HUES64 (cell line): ENCODE measurements around the gene TVP23C.
"Not testable (repeated sequence)": the region's sequence is repeated elsewhere in the genome, so short reads cannot be mapped to it uniquely, and the experiment has no call there.

Experiments
- H3K27ac ChIP-seq: 2 replicates; pipeline ENCODE4 v1.7.0; 2013; ENCODE audit warnings: low read depth, low read length, inconsistent platforms
- H3K27me3 ChIP-seq: 2 replicates; pipeline ENCODE4 v1.6.1; 2013; ENCODE audit warnings: mild to moderate bottlenecking, low read length; ENCODE audit not compliant: insufficient read depth
- H3K36me3 ChIP-seq: 2 replicates; pipeline ENCODE4 v1.6.1; 2013; ENCODE audit warnings: mild to moderate bottlenecking, low read length; ENCODE audit not compliant: insufficient read depth
- H3K4me1 ChIP-seq: 2 replicates; pipeline ENCODE4 v1.6.1; 2013; ENCODE audit warnings: mild to moderate bottlenecking, low read length, moderate library complexity; ENCODE audit not compliant: insufficient read depth
- H3K4me3 ChIP-seq: 2 replicates; pipeline ENCODE4 v1.5.1; 2013; ENCODE audit warnings: mild to moderate bottlenecking, low read length, moderate library complexity
- H3K9ac ChIP-seq: 2 replicates; pipeline ENCODE4 v1.6.1; 2013; ENCODE audit warnings: mild to moderate bottlenecking, low read depth, low read length
- H3K9me3 ChIP-seq: 2 replicates; pipeline ENCODE4 v1.6.1; 2013; ENCODE audit warnings: low read depth, low read length; ENCODE audit not compliant: insufficient read depth
- WGBS: fragments of 150-250, 120-280 bp; methylation state at CpG from one replicate; pipeline ENCODE4 v1.1.7; 2013; ENCODE audit warnings: missing lambda C conversion rate; 5-methylcytosine and 5-hydroxymethylcytosine counted together

Gene TVP23C

DNA sequence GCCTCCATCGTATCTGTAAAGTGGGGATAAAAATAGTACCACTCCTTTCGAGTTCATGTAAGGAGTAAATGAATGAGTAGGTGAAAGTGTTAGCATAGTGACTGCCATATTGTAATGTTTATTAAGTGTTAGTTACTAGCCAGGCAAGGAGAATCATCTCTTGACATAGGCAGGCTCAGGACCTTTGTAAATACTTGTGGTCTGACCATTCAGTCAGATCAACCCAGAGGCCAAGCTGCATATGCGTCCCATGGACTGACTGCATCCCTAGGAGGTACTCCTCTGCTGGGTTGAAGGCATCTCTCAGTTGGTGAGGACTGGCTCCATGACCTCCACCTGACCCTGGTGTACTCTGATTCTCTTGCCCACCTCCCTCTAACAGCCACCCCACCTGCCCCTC, 55.4 kb downstream of the TVP23C start:
- Histone ChIP-seq H3K9me3 (no peaks in the 10 kb centered on the region), H3K27ac (no peak overlapping the region), H3K4me3 (no peak overlapping the region), H3K4me1 (no peaks in the 10 kb centered on the region; the same call in 1 of the 2 replicates), H3K36me3 (peaks cover 27% of the 10 kb centered on the region), H3K9ac (no peak overlapping the region), H3K27me3 (no peaks in the 10 kb centered on the region)
- WGBS = 96% methylated on average over 3 of the region's 3 CpGs

DNA sequence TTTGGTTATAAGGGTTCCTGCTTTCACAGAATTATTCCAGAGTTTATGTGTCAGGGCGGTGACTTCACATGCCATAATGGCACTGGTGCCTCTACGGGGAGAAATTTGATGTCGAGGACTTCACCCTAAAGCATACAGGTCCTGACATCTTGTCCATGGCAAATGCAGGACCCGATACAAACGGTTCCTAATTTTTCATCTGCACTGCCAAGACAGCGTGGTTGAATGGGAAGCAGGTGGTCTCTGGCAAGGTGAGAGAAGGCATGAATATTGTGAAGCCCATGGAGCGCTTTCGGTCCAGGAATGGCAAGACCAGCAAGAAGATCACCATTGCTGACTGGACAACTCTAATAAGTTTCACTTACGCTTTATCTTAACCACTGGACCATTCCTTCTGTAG, 56.3 kb downstream of the TVP23C start:
- Histone ChIP-seq H3K9ac (no peak overlapping the region), H3K27me3 (no peaks in the 10 kb centered on the region), H3K36me3 (peaks cover 22% of the 10 kb centered on the region), H3K4me1 (peaks cover 4% of the 10 kb centered on the region; the same call in 1 of the 2 replicates), H3K27ac (no peak overlapping the region), H3K4me3 (no peak overlapping the region), H3K9me3 (no peaks in the 10 kb centered on the region)
- WGBS = 98% methylated on average over 9 of the region's 9 CpGs

DNA sequence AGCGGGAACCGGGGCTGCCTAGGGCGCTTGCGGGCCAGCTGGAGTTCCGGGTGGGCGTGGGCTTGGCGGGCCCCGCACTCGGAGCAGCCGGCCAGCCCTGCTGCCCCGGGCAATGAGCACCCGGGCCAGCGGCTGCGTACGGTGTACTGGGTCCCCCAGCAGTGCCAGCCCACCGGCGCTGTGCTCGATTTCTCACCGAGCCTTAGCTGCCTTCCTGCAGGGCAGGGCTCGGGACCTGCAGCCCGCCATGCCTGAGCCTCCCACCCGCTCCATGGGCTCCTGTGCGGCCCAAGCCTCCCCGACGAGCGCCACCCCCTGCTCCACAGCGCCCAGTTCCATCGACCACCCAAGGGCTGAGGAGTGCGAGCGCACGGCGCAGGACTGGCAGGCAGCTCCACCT, 57.6 kb downstream of the TVP23C start:
- peaks cover 27% of the 10 kb centered on the region for H3K36me3 ChIP-seq
- H3K9ac ChIP-seq, H3K27ac ChIP-seq, H3K9me3 ChIP-seq, H3K4me1 ChIP-seq, H3K4me3 ChIP-seq, H3K27me3 ChIP-seq: not testable (repeated sequence)
- 96% methylated on average over 32 of the region's 32 CpGs for WGBS

DNA sequence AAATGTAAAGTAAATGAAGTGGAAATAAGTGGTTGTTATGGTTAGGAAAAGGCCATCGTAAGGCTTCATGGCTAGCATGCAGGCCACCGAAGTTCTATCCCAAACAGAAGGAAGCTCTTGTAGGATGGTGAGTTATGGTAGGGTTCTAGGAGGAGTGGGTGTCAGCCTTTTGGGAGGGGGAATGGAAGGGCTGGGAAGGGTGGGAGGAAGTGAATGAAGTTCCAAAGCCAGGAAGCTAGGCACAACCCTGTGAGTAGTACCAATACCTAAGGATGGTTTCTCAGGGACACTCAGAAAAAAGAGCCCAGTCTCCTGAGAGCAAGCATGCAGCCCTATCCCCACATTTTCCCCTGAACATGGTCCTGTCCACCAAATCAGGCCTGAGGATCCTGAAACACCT, 59.6 kb downstream of the TVP23C start:
- Histone ChIP-seq H3K4me1 (peaks cover 6% of the 10 kb centered on the region; the same call in 1 of the 2 replicates), H3K27ac (no peak overlapping the region), H3K27me3 (no peaks in the 10 kb centered on the region), H3K4me3 (no peak overlapping the region), H3K36me3 (peaks cover 32% of the 10 kb centered on the region), H3K9ac (no peak overlapping the region), H3K9me3 (no peaks in the 10 kb centered on the region)
- WGBS = 93% methylated on average over 2 of the region's 2 CpGs

DNA sequence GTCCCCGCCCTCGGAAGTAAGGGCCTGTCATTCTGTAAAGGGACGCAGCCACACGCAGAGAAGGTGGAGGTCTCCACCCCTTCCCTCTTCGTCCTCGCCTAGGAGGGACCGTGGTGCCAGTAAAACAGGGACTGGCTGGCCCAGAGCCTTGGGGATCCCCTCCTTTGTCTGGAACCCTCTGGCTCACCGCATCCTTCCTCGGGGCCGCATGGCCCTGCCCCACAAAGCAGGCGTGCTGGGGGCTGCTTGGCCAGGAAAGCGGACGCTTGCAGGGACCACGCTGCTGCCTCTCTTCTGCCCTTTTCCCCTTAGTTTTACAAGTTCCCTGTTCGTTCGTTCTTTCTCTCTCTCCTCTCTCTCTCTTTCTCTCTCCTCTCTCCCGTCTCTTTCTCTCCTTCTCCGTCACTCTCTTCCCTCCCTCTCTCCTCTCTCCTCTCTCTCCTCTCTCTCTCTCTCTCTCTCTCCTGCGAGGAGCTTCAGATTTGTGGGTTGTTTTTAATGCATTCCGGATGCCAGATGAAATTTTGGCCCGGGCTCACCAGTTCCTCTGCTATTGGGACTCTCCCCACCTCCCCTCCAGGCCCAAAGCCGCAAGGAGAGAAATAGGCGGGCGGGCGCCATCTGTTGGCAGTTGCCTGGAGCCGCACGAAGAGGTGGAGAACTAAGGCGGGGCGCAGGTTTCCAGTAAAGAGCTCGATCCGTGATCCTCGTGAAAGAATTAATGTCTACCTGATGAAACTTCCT, 60.7 kb downstream of the TVP23C start:
- no peak overlapping the region for H3K27ac ChIP-seq
- H3K9ac ChIP-seq = peak overlapping the region; percentile 32
- H3K4me1 ChIP-seq = peaks cover 6% of the 10 kb centered on the region; the same call in 1 of the 2 replicates
- H3K9me3 ChIP-seq = no peaks in the 10 kb centered on the region
- no peaks in the 10 kb centered on the region for H3K27me3 ChIP-seq
- peaks cover 31% of the 10 kb centered on the region for H3K36me3 ChIP-seq
- peak overlapping the region; percentile 23; the same call in 1 of the 2 replicates for H3K4me3 ChIP-seq
- WGBS = 52% methylated on average over 31 of the region's 32 CpGs

DNA sequence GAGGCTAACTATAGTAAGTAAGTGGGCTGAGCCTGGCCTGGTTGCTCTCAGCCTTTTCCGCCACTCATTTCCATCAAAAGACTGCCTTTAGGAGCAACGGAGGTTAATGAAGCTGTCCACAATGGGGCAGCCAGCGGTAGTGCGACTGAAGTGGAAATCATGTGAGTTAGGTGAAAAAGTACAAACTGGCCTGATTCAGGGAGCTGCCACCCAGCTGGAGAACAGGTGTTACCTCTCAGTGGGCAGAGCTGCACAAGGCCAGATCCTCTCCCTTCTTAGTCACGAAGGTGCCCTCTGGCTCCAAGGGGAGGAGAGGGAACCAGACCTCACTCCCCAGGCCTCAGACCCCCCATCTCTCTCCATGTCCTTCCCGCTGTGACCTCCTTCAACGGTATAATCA, 61.5 kb downstream of the TVP23C start:
- no peaks in the 10 kb centered on the region for H3K9me3 ChIP-seq
- H3K4me1 ChIP-seq = peaks cover 6% of the 10 kb centered on the region; the same call in 1 of the 2 replicates
- H3K27ac ChIP-seq = no peak overlapping the region
- no peak overlapping the region for H3K4me3 ChIP-seq
- no peak overlapping the region for H3K9ac ChIP-seq
- no peaks in the 10 kb centered on the region for H3K27me3 ChIP-seq
- 92% methylated on average over 7 of the region's 7 CpGs for WGBS
- peaks cover 30% of the 10 kb centered on the region for H3K36me3 ChIP-seq

DNA sequence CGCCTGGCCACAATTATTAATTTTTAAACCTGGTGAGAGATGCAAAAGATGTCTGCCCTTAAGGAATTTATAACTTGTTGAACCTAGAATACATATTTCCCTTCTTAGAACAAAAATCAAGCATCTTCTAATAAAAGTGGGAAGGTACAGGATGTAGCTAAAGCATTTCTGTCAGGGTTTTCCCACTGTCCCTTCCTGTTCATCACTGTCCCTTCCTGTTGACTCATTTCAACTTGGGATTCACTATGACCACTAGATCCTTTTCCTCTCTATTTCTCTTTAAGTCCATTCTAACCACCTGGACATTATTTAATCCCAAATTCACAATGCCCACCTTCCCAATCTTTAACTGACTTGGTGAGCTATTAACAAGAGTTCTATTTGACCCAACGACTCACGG, 62.0 kb downstream of the TVP23C start:
- Histone ChIP-seq H3K9ac (no peak overlapping the region), H3K36me3 (peaks cover 31% of the 10 kb centered on the region), H3K4me3 (no peak overlapping the region), H3K27ac (no peak overlapping the region), H3K9me3 (no peaks in the 10 kb centered on the region), H3K4me1 (peaks cover 6% of the 10 kb centered on the region; the same call in 1 of the 2 replicates), H3K27me3 (no peaks in the 10 kb centered on the region)
- 76% methylated on average over 3 of the region's 3 CpGs for WGBS

DNA sequence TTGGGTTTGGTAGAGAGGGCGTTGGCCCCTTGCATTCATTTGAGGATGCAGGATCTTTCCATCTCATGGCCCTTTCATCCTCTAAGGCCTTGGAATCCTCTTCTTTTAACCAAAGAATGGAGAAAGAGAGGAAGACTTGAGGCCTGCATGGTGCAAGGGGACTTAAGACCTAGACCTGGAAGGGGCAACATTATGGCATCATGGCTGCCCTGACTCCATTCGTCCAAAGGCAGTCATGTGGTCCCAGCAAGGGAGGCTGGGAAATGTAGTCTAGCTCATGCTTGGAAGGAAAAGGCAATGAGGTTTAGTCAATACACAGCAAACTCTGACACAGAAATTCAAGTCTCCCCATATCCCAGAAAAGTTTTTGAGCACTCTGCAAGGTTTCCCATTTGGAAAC, 65.2 kb downstream of the TVP23C start:
- Histone ChIP-seq H3K4me1 (peaks cover 6% of the 10 kb centered on the region; the same call in 1 of the 2 replicates), H3K9ac (no peak overlapping the region), H3K9me3 (no peaks in the 10 kb centered on the region), H3K4me3 (no peak overlapping the region), H3K27me3 (no peaks in the 10 kb centered on the region), H3K36me3 (peaks cover 29% of the 10 kb centered on the region), H3K27ac (no peak overlapping the region)
- WGBS = 83% methylated on average over 1 of the region's 2 CpGs

DNA sequence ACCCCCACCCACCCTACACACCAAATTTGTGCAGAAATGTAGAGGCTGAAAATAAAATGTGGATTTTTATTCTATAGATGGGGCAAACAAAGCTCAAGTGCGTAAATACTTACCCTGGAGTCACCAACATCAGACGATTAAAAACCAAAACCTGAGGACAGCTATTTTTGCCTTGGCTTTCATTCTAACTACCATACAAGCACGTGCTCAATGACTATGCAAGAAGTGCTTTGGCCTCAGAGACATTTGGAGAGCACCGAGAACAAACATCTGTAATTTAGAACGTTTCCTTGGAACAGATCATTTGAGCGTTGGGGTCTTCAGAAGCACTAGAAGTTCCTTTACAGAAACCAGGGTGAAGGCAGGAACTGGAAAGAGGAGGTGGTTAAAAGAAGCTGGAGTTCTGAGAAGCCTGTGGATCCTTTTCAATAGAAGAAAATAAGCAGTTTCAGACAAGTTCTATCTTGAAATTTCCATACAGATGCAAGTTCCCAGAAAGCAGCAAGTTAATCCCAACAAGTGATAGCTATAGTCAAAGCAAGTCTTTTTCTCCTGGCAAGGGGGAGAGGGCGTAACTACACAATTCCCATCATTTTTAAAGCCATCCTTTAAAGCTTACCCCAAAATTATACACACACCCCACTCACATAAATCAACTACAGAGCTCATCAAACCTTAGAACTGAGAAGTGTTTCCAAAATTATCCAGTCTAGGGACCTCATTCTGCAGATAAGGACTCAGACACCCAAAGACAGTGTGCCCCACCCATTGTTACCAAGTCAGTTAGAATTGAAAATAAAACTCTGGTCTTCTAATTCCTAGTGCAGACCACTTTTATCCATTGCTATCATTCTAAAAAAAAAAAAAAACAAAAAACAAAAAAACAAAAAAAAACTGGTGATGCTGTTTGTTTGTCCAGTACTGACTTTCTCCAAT, 66.3 kb downstream of the TVP23C start:
- 92% methylated on average over 7 of the region's 7 CpGs for WGBS
- no peak overlapping the region for H3K9ac ChIP-seq
- no peaks in the 10 kb centered on the region for H3K9me3 ChIP-seq
- H3K4me3 ChIP-seq = no peak overlapping the region
- peaks cover 29% of the 10 kb centered on the region for H3K36me3 ChIP-seq
- H3K27ac ChIP-seq = no peak overlapping the region
- peaks cover 4% of the 10 kb centered on the region; the same call in 1 of the 2 replicates for H3K4me1 ChIP-seq
- no peaks in the 10 kb centered on the region for H3K27me3 ChIP-seq

DNA sequence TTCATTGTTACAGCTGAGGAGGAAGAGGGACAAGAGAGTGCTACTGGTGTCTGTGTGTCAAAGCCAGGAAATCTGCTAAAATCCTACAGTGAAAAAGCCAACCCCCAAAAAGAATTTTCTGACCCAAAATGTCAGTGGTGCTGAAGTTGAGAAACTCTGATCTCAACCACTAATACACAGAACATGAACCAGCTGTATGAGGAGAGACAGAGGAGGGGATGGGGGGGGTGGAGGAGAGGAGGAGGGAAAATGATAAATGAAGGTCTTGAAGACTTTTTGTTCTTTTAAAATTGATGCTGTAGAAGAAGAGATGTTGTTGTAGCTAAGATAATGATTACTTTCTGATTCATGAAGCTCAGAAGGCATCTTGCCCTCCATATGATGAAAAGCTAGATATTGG, 68.5 kb downstream of the TVP23C start:
- Histone ChIP-seq H3K4me3 (no peak overlapping the region), H3K4me1 (peaks cover 18% of the 10 kb centered on the region; the same call in 1 of the 2 replicates), H3K9ac (no peak overlapping the region), H3K9me3 (no peaks in the 10 kb centered on the region), H3K36me3 (peaks cover 17% of the 10 kb centered on the region), H3K27me3 (no peaks in the 10 kb centered on the region), H3K27ac (no peak overlapping the region)

DNA sequence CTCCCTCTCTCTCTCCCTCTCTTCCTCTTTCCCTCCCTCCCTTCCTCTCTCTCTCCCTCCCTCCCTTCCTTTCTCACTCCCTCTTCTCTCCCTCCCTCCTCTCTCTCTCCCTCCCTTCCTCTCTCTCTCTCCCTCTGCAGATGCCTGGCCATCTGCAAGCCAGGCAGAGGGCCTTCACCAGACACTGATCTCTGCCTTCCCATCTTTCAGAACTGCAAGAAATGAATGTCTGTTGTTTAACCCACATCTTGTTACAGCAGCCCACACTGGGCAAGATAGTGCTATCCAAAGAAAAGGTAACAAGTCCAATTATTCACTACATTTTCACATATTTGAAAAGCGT, 69.6 kb downstream of the TVP23C start:
- Histone ChIP-seq H3K27me3 (no peaks in the 10 kb centered on the region), H3K4me1 (peaks cover 18% of the 10 kb centered on the region; the same call in 1 of the 2 replicates), H3K4me3 (no peak overlapping the region), H3K36me3 (peaks cover 17% of the 10 kb centered on the region), H3K9me3 (no peaks in the 10 kb centered on the region), H3K27ac (no peak overlapping the region), H3K9ac (no peak overlapping the region)
- 82% methylated on average over 1 of the region's 1 CpG for WGBS
